Hair follicular keratinocyte (primary cell): ENCODE measurements around the gene FBXO4. TPM values are rescaled to one million over a fixed set of nuclear protein-coding genes. Genes with fewer than 3 reads are reported as not detected.

ENCODE experiments used
- total RNA-seq: library from RNA; depleted of rRNA; stranded (reverse); fragments of >200 nt; gene quantifications from 2 replicates; pipeline ENCODE4 v1.2.3, GENCODE V29; 2015

Gene FBXO4
- total RNA-seq = 12.3 and 12.7 TPM in 2 replicates

GRCh38 chr5:41924872-41925554, at the start of gene FBXO4:
Gene FBXO4 (plus strand): TSS chr5:41925281. CDS start chr5:41925310, 29 bp downstream.

GRCh38 chr5:41903892-41904799, 20.9 kb upstream of the FBXO4 start, which contains the start of gene RIMOC1:
Gene RIMOC1 (plus strand): TSS chr5:41904344. CDS start chr5:41904368, 24 bp downstream.

Other genes with a start within 250 kb of the FBXO4 start
- gene OXCT1, start 54.9 kb upstream of the FBXO4 start, total RNA-seq = 24.8 and 34.2 TPM in 2 replicates
- 8.9 and 12.9 TPM in 2 replicates for gene RIMOC1, start 20.9 kb upstream of the FBXO4 start, total RNA-seq